ENCODE results near the gene RIPOR2. TPM values are rescaled to one million over a fixed set of nuclear protein-coding genes. Genes with fewer than 3 reads are reported as not detected.
"Not testable (repeated sequence)": the region's sequence is repeated elsewhere in the genome, so short reads cannot be mapped to it uniquely, and the experiment has no call there.

Gene RIPOR2
- total and polyA plus RNA-seq, 7 donors, result 1.6 to 29.7 (median 6.1) TPM

DNA sequence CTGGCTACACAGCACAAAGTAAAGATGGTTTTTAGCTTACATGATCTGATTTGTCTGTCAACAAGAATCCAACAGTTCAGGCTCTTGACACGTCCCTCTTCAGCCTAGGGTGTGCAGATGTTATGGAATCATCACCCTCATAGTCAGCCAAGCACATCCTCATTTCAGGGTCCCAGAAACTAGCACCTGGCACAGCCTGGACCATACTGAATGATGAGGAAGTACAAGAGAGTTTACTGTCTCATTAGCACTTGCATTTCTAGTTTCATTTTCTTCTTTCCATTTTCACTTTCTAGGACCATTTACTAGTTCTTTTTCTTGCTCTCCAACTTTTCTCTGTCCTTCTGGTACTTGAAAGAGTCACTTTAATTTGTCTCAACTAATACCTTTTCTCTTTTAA, 6.5 kb downstream of the RIPOR2 start:
- Histone ChIP-seq H3K27ac (peak overlapping the region in 1 of 4 donors; percentile 53), H3K4me1 (peaks cover 0 to 45% (median 29%) of the 10 kb centered on the region in 4 donors), H3K36me3 (no peaks in the 10 kb centered on the region), H3K4me3 (no peak overlapping the region), H3K27me3 (no peaks in the 10 kb centered on the region), H3K9me3 (no peaks in the 10 kb centered on the region)
- WGBS, 2 donors, result 26 to 49% methylated on average over 1 of the region's 1 CpG
- no peak for DNase-seq
- TF ChIP-seq POLR2AphosphoS5 (IDR thresholded peaks at IDR 0.05) (no peak), POLR2A (IDR thresholded peaks at IDR 0.05) (no peak), EP300 (IDR thresholded peaks at IDR 0.05) (no peak), CTCF (IDR thresholded peaks at IDR 0.05) (no peak)
- intact Hi-C loops (cut with DNase I), result no loop called here

DNA sequence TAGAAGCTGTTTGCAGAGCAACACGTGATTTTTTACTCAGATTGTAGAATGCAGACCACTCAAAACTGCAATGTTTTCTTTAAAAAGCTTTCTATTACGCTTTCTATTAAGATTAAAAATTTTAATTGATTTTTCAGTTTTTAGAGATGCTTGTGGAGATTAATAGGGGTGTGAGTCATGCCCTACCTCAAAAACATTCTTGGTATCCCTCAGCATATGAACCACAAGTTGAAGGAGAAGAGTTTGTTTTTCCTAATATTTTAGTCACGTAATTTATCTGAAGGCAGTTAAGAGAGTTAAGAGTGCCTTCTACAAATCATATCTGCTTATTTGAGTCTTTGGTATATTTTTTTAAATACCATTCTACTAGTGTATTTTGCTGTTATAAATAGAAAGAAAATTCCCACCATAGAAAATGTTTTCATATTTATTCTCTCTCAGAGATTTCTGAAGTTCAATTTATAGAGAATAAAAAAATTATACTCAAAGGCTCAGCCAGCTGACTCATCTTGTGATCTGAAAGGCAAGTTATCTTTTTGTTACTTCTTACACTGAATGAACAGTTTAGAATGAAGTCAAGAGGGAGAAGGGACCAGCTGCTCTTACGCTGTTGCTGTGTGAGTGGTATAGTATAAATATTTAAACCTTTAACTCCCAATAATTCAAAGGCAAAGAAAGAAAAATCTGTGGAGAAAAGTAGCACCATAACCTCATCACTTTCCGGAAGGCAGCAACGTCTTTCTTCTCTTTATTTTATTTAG, 7.6 kb downstream of the RIPOR2 start:
- TF ChIP-seq POLR2A (IDR thresholded peaks at IDR 0.05), result no peak
- TF ChIP-seq EP300 (IDR thresholded peaks at IDR 0.05), result no peak
- no peak for TF ChIP-seq POLR2AphosphoS5 (IDR thresholded peaks at IDR 0.05)
- TF ChIP-seq CTCF (IDR thresholded peaks at IDR 0.05), result no peak
- H3K36me3 ChIP-seq, result no peaks in the 10 kb centered on the region
- intact Hi-C loops (cut with DNase I), result no loop called here
- H3K9me3 ChIP-seq, result no peaks in the 10 kb centered on the region
- peaks cover 0 to 45% (median 29%) of the 10 kb centered on the region in 4 donors for H3K4me1 ChIP-seq
- no peak overlapping the region for H3K4me3 ChIP-seq
- WGBS, 2 donors, result 61 to 79% methylated on average over 6 of the region's 6 CpGs
- no peaks in the 10 kb centered on the region for H3K27me3 ChIP-seq
- H3K27ac ChIP-seq, result peak overlapping the region in 1 of 4 donors; percentile 34
- no peak for DNase-seq

- H3K27ac ChIP-seq, result no peak overlapping the region
- no peaks in the 10 kb centered on the region for H3K27me3 ChIP-seq
- WGBS, 2 donors, result 85 to 92% methylated on average over 3 of the region's 3 CpGs
- TF ChIP-seq POLR2AphosphoS5 (IDR thresholded peaks at IDR 0.05) (no peak), EP300 (IDR thresholded peaks at IDR 0.05) (no peak), CTCF (IDR thresholded peaks at IDR 0.05) (no peak), POLR2A (IDR thresholded peaks at IDR 0.05) (no peak)
- no peaks in the 10 kb centered on the region for H3K36me3 ChIP-seq
- no peak overlapping the region for H3K4me3 ChIP-seq
- peaks cover 0 to 40% (median 27%) of the 10 kb centered on the region in 4 donors for H3K4me1 ChIP-seq
- intact Hi-C loops (cut with DNase I), result no loop called here
- H3K9me3 ChIP-seq, result no peaks in the 10 kb centered on the region
- DNase-seq, result no peak
Observed at GRCh38 chr6:24927277-24927955, 8.3 kb downstream of the RIPOR2 start.

DNA sequence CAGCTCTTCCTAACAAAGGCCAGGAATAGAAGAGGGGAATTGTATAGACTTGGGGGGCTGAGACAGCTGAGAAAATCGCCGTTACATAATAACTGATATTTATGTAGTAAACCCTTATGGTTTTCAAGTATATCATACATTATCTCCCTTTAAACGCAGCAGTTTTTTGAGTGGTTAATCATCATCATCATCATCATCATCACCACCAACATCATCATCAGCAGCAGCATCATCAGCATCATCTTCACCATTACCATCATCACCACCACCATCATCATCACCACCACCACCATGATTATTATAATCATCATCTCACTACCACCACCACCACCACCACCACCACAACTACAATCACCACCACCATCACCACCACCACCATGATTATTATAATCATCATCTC, 9.1 kb downstream of the RIPOR2 start:
- 83 to 96% methylated on average over 3 of the region's 3 CpGs for WGBS, 2 donors
- intact Hi-C loops (cut with DNase I); H3K4me3 ChIP-seq; H3K27ac ChIP-seq; H3K36me3 ChIP-seq; H3K9me3 ChIP-seq; DNase-seq; H3K27me3 ChIP-seq: not testable (repeated sequence)
- H3K4me1 ChIP-seq, result peaks cover 0 to 32% (median 24%) of the 10 kb centered on the region in 4 donors

GRCh38 chr6:24926192-24926591, 9.6 kb downstream of the RIPOR2 start:
- WGBS, 2 donors, result 10 to 33% methylated on average over 3 of the region's 3 CpGs
- intact Hi-C loops (cut with DNase I), result no loop called here
- Histone ChIP-seq H3K36me3 (no peaks in the 10 kb centered on the region), H3K27ac (no peak overlapping the region), H3K4me1 (peaks cover 0 to 28% (median 22%) of the 10 kb centered on the region in 4 donors), H3K27me3 (no peaks in the 10 kb centered on the region), H3K9me3 (no peaks in the 10 kb centered on the region), H3K4me3 (no peak overlapping the region)
- DNase-seq, result no peak
- TF ChIP-seq EP300 (IDR thresholded peaks at IDR 0.05) (no peak), POLR2A (IDR thresholded peaks at IDR 0.05) (no peak), POLR2AphosphoS5 (IDR thresholded peaks at IDR 0.05) (no peak), CTCF (IDR thresholded peaks at IDR 0.05) (no peak)
